ENCODE measurements around the gene PRKD1.

Gene PRKD1

DNA sequence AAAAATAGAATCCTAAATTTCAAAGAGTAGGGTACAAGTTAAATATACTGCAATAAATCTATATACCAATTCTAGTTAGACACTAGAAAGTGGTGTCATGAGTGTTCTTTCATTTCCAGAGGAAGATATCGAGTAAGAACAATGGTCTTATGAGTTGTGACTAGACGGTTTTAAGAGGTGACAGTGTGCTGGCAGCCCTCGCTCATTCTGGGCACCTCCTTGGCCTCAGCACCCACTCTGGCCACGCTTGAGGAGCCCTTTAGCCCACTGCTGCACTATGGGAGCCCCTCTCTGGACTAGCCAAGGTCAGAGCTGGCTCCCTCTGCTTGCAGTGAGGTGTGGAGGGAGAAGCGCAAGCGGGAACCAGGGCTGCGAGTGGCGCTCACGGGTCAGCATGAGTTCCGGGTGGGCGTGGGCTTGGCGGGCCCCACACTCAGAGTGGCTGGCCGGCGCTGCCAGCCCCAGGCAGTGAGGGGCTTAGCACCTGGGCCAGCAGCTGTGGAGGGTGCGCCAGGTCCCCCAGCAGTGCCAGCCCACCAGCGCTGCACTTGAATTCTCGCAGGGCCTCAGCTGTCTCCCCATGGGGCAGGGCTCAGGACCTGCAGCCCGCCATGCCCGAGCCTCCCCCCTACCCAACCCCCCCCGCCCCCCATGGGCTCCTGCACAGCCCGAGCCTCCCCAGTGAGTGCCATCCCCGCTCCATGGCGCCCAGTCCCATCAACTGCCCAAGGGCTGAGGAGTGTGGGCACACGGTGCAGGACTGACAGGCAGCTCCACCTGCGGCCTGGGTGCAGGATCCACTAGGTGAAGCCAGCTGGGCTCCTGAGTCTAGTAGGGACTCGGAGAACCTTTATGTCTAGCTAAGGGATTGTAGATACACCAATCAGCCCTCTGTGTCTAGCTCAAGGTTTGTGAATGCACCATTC lies 18.7 kb downstream of the PRKD1 start:
- H3K4me3 ChIP-seq (ENCODE audit: low read depth, low read length), result no peak overlapping the region
- TF ChIP-seq, protein P1, sequence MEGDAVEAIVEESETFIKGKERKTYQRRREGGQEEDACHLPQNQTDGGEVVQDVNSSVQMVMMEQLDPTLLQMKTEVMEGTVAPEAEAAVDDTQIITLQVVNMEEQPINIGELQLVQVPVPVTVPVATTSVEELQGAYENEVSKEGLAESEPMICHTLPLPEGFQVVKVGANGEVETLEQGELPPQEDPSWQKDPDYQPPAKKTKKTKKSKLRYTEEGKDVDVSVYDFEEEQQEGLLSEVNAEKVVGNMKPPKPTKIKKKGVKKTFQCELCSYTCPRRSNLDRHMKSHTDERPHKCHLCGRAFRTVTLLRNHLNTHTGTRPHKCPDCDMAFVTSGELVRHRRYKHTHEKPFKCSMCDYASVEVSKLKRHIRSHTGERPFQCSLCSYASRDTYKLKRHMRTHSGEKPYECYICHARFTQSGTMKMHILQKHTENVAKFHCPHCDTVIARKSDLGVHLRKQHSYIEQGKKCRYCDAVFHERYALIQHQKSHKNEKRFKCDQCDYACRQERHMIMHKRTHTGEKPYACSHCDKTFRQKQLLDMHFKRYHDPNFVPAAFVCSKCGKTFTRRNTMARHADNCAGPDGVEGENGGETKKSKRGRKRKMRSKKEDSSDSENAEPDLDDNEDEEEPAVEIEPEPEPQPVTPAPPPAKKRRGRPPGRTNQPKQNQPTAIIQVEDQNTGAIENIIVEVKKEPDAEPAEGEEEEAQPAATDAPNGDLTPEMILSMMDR (IDR thresholded peaks at IDR 0.05; ENCODE audit: low read depth, low read length, missing control alignments), result no peak
- in situ Hi-C loops (cut with HindIII; ENCODE audit: low sequenced_read_pairs), result no loop called here
- no peak for DNase-seq (ENCODE audit: low read depth)

DNA sequence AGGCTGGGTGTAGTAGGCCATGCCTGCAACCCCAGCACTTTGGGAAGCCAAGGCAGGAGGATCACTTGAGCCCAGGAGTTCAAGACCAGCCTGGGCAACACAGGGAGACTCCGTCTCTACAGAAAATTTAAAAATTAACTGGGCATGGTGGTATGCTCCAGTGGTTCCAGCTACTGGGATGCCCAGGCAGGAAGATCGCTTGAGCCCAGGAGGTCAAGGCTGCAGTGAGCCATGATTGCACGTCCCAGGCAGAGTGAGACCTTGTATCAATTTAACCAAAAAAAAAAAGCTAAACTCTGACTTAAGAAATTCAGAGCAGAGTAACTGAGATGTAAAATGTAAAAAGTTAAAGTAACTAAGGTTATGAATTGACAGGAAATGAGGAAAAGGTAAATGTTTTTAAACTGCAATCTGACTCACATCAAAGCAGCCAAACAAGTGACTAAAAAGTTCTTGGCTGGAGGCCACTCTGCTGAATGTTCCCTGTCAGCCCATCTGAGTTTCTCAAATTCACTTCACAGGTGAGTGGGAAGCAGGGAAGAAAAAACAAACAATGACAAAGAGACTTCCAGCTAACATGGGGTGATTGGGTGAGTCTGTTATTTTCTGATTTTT lies 21.3 kb downstream of the PRKD1 start:
- DNase-seq (ENCODE audit: low read depth), result no peak
- in situ Hi-C loops (cut with HindIII; ENCODE audit: low sequenced_read_pairs), result no loop called here
- TF ChIP-seq, protein P1 (IDR thresholded peaks at IDR 0.05; ENCODE audit: low read depth, low read length, missing control alignments), result no peak
- H3K4me3 ChIP-seq (ENCODE audit: low read depth, low read length), result no peak overlapping the region

DNA sequence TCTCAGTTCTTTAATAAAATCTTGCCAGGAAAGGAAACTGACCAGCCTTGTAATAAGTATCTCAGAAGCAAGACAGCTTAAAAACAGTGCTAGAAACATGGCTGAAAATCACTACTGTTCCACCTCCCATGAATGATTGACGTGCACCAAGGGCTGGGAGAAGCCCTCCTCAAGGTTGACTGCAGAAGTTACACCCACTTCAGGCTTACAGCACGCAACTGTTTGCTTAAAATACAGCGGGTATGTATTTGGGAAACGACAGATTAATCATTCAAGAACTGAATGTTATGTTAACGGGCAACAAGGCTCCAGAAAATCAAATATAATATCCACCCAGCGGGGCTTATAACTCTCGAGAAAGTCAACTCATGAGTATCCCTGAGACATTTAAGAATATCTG lies 22.1 kb downstream of the PRKD1 start:
- TF ChIP-seq, protein P1 (IDR thresholded peaks at IDR 0.05; ENCODE audit: low read depth, low read length, missing control alignments), result no peak
- no peak for DNase-seq (ENCODE audit: low read depth)
- H3K4me3 ChIP-seq (ENCODE audit: low read depth, low read length), result no peak overlapping the region
- in situ Hi-C loops (cut with HindIII; ENCODE audit: low sequenced_read_pairs), result no loop called here

DNA sequence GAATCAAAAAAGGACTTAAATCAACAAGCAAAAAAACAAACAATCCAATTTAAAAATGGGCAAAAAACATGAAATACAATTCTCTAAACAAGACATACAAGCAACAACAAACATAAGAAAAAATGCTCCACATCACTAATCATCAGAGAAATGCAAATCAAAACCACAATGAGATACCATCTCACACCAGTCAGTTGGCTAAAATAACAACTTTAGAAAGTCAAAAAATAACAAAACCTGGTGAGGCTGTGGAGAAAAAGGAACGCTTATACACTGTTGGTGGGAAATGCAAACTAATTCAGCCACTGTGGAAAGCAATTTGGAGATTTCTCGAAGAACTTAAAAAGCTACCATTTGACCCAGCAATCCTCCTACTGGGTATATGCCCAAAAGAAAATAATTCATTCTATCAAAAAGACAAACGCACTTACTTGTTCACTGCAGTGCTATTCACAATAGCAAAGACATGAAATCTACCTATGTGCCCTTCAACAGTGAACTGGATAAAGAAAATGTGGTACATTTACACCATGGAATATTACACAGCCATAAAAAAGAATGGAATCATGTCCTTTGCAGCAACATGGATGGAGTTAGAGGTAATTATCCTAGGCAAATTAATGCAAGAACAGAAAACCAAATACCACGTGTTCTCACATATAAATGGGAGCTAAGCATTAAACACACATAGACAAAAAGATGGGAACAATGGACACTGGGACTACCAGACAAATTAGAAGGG lies 26.9 kb downstream of the PRKD1 start:
- in situ Hi-C loops (cut with HindIII; ENCODE audit: low sequenced_read_pairs), result no loop called here
- TF ChIP-seq, protein P1 (IDR thresholded peaks at IDR 0.05; ENCODE audit: low read depth, low read length, missing control alignments), result no peak
- no peak overlapping the region for H3K4me3 ChIP-seq (ENCODE audit: low read depth, low read length)
- DNase-seq (ENCODE audit: low read depth), result peak; percentile 11

DNA sequence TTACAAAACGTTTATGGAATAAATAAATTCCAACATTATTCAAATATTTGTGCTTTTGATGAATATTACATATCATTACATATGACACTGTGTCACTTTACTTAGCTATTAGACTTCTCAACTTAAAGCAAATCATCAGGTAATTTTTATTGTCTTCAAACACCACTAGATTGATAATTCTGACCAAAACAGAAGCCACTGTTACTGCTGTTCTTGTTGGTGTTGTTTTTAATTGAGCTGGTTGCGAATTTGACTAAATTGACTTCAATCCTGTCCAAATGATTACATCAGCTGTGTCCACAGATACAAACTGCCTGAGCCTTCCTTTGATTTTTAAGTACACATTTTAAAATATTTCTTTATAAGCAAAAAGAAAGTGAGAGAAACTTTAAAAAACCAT lies 29.2 kb downstream of the PRKD1 start:
- in situ Hi-C loops (cut with HindIII; ENCODE audit: low sequenced_read_pairs), result no loop called here
- DNase-seq (ENCODE audit: low read depth), result no peak
- TF ChIP-seq, protein P1 (IDR thresholded peaks at IDR 0.05; ENCODE audit: low read depth, low read length, missing control alignments), result no peak
- no peak overlapping the region for H3K4me3 ChIP-seq (ENCODE audit: low read depth, low read length)

DNA sequence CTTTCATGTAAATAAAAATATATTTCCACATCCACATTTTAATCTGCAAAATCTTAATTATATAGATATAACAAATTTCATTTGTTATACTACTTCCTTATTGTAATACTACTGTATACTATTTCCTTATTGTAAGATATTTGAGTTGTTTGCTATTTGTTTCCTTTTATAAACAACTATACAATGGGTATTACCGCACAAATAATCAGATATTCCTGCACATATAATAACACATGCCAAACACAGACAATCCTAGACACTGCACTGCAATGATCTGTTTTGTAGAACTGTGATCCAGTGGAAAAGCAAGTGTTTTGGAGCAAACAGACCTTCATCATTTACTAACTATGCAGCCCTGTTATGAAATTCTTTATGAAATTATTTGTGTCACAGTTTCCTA lies 30.5 kb downstream of the PRKD1 start:
- no peak overlapping the region for H3K4me3 ChIP-seq (ENCODE audit: low read depth, low read length)
- in situ Hi-C loops (cut with HindIII; ENCODE audit: low sequenced_read_pairs), result no loop called here
- DNase-seq (ENCODE audit: low read depth), result no peak
- TF ChIP-seq, protein P1 (IDR thresholded peaks at IDR 0.05; ENCODE audit: low read depth, low read length, missing control alignments), result no peak
